Gastrocnemius medialis (tissue), 4 donors: ENCODE measurements around the gene SORCS1. TPM values are rescaled to one million over a fixed set of nuclear protein-coding genes. Genes with fewer than 3 reads are reported as not detected.

Source experiments
- ATAC-seq, 2 donors: fragments of 150-250 bp; one replicate each; pipeline ENCODE4 v1.9.1; 2016
- DNase-seq, 2 donors: peaks; one replicate each; pipeline ENCODE4 v3.0.0-alpha.2; 2019
- H3K27ac ChIP-seq, 4 donors: fragments of 200-600 bp; sonication (generic); 1 replicate in 1 of 4; 2 replicates in 3 of 4; pipeline ENCODE4 v1.5.1; 2016 to 2018; ENCODE audit warnings: mild to moderate bottlenecking in 2 of 4, moderate library complexity in 1 of 4
- H3K27me3 ChIP-seq, 3 donors: fragments of 200-600 bp; sonication (generic) in 2 of 3; 1 replicate in 1 of 3; 2 replicates in 2 of 3; pipeline versions ENCODE4 v1.5.1 to v1.6.0; 2016 to 2019; ENCODE audit warnings: mild to moderate bottlenecking in 1 of 3, moderate library complexity in 1 of 3
- H3K36me3 ChIP-seq, 2 donors: fragments of 200-600 bp; sonication (generic) in 1 of 2; one replicate each; pipeline ENCODE4 v1.5.1; 2017 to 2018
- H3K4me1 ChIP-seq, 2 donors: fragments of 200-600 bp; sonication (generic) in 1 of 2; one replicate each; pipeline ENCODE4 v1.5.1; 2016 to 2017; ENCODE audit warnings: mild to moderate bottlenecking in 2 of 2
- H3K4me3 ChIP-seq, 4 donors: fragments of 200-600 bp; sonication (generic) in 3 of 4; 1 replicate in 1 of 4; 2 replicates in 3 of 4; pipeline ENCODE4 v1.5.1; 2016 to 2019; ENCODE audit warnings: mild to moderate bottlenecking in 2 of 4
- H3K9me3 ChIP-seq, 3 donors: fragments of 200-600 bp; sonication (generic) in 2 of 3; 1 replicate in 1 of 3; 2 replicates in 2 of 3; pipeline ENCODE4 v1.5.1; 2016 to 2019
- POLR2A ChIP-seq, 2 donors: fragments of 450-650 bp; IDR thresholded peaks; one replicate each; pipeline ENCODE4 v1.6.1; 2017; ENCODE audit warnings: antibody characterized with exemption in 2 of 2, mild to moderate bottlenecking in 2 of 2, moderate library complexity in 2 of 2
- in situ Hi-C, 4 donors: fragments of 200-750 bp; cut with MboI; loops; one replicate each; pipeline versions ENCODE4 v1.15.0 to v1.8.0; 2017; ENCODE audit warnings: low sequenced_read_pairs in 4 of 4
- intact Hi-C: fragments of 100-400 bp; cut with DNase I; formaldehyde crosslinking; loops from one replicate; pipeline ENCODE4 v1.15.1; 2023; ENCODE audit warnings: low total_unique reads
- total RNA-seq, 4 donors: library from RNA; depleted of rRNA; stranded (reverse); fragments of >200 nt; gene quantifications; one replicate each; pipeline versions ENCODE4 v1.1.0 to v1.2.3, GENCODE V29; 2016
- TF ChIP-seq, protein P1 (sequence below), 5 experiments: fragments of 450-650 bp in 3 of 5; fragments of 200-600 bp in 2 of 5; sonication (generic) in 2 of 5; IDR thresholded peaks in 4 of 5; conservative IDR thresholded peaks in 1 of 5; 1 replicate in 4 of 5; 2 replicates in 1 of 5; pipeline ENCODE4 v1.5.1; 2016 to 2019; ENCODE audit warnings: antibody characterized with exemption in 5 of 5, mild to moderate bottlenecking in 3 of 5, moderate library complexity in 3 of 5

The SORCS1 gene
- total RNA-seq, 4 donors from 2014 or later = 0.02 to 0.36 (median 0.24) TPM; not detected in 1

DNA sequence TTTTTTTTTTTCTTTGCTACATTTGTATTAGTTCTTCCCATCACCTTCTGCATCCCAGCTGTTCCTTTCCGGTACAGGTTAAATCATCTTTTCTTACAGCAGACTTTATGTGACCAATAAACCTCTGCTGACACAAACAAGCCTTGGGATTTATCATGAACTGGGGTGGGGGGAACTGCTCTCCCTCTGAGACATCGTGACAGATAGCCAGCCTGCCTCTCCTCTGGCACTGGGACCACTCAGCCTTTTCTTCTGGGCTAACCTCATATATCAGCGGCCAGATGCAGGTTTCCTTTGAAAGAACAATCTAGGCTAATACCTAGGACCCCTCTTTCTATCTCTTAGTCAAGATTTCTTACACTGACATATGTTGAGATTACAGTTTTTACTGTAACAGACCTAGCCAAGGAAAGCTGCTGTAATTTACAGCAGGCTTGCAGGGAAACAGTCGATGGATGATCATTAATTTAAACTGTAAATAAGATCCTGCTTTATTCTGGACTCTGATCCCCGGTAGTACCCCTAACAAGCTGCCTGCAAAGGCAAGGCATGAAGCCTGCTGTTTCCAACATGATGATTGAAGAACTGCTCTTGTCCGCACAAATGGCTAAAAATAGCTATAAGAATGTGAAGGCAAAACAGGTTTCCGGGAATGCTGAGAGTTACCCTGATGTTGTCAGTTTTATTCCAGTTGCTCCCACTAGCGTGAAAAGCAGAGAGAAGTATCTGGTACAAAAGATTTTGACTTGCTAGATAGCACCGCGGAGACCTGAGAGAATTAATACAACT lies 338.7 kb downstream of the SORCS1 start:
- Histone ChIP-seq H3K4me1 (no peaks in the 10 kb centered on the region), H3K27me3 (no peaks in the 10 kb centered on the region), H3K4me3 (no peak overlapping the region), H3K27ac (no peak overlapping the region), H3K36me3 (no peaks in the 10 kb centered on the region), H3K9me3 (no peaks in the 10 kb centered on the region)
- DNase-seq = no peak
- TF ChIP-seq, protein P1, sequence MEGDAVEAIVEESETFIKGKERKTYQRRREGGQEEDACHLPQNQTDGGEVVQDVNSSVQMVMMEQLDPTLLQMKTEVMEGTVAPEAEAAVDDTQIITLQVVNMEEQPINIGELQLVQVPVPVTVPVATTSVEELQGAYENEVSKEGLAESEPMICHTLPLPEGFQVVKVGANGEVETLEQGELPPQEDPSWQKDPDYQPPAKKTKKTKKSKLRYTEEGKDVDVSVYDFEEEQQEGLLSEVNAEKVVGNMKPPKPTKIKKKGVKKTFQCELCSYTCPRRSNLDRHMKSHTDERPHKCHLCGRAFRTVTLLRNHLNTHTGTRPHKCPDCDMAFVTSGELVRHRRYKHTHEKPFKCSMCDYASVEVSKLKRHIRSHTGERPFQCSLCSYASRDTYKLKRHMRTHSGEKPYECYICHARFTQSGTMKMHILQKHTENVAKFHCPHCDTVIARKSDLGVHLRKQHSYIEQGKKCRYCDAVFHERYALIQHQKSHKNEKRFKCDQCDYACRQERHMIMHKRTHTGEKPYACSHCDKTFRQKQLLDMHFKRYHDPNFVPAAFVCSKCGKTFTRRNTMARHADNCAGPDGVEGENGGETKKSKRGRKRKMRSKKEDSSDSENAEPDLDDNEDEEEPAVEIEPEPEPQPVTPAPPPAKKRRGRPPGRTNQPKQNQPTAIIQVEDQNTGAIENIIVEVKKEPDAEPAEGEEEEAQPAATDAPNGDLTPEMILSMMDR (IDR thresholded peaks at IDR 0.05 in 4 of 5, conservative IDR thresholded peaks at IDR 0.05 in 1 of 5) = no peak
- TF ChIP-seq POLR2A (IDR thresholded peaks at IDR 0.05) = no peak
- intact Hi-C loops (no loop called here), in situ Hi-C loops (no loop called here)
- ATAC-seq = no peak

GRCh38 chr10:106820579-106820978 lies 343.9 kb downstream of the SORCS1 start:
- Histone ChIP-seq H3K4me3 (no peak overlapping the region), H3K27me3 (no peaks in the 10 kb centered on the region), H3K9me3 (no peaks in the 10 kb centered on the region), H3K36me3 (no peaks in the 10 kb centered on the region), H3K27ac (no peak overlapping the region), H3K4me1 (no peaks in the 10 kb centered on the region)
- intact Hi-C loops = no loop called here
- ATAC-seq (no peak), DNase-seq (no peak)
- TF ChIP-seq, protein P1 (IDR thresholded peaks at IDR 0.05 in 4 of 5, conservative IDR thresholded peaks at IDR 0.05 in 1 of 5) = no peak
- TF ChIP-seq POLR2A (IDR thresholded peaks at IDR 0.05) = no peak
- in situ Hi-C loops = no loop called here

DNA sequence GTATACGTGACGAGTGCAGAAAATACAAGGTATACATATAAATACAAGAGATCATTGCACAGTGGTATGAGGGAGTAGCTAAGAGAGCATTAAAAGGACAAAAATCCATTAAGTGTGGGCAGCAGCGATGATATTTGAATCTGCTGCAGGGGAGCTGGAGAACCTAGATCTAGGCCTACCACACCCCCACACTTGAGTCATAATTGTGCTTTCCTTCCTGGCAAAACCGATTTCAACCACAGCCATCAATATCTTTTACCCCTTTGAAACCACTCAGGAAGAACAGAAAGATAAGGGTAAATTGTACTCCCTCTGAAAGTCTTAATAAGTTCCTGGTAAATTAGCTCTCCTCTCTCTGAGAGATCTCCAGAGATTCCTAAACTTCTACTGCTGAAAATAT lies 345.0 kb downstream of the SORCS1 start:
- no peak for TF ChIP-seq POLR2A (IDR thresholded peaks at IDR 0.05)
- TF ChIP-seq, protein P1 (IDR thresholded peaks at IDR 0.05 in 4 of 5, conservative IDR thresholded peaks at IDR 0.05 in 1 of 5) = no peak
- DNase-seq = no peak
- H3K4me1 ChIP-seq = no peaks in the 10 kb centered on the region
- no peak overlapping the region for H3K4me3 ChIP-seq
- in situ Hi-C loops = no loop called here
- no peaks in the 10 kb centered on the region for H3K9me3 ChIP-seq
- ATAC-seq = no peak
- H3K27ac ChIP-seq = no peak overlapping the region
- intact Hi-C loops = loop anchor here (10.0 kb wide), 1 partner anchor 265 kb away; no protein-coding TSS in a partner anchor
- H3K36me3 ChIP-seq = no peaks in the 10 kb centered on the region
- no peaks in the 10 kb centered on the region for H3K27me3 ChIP-seq

DNA sequence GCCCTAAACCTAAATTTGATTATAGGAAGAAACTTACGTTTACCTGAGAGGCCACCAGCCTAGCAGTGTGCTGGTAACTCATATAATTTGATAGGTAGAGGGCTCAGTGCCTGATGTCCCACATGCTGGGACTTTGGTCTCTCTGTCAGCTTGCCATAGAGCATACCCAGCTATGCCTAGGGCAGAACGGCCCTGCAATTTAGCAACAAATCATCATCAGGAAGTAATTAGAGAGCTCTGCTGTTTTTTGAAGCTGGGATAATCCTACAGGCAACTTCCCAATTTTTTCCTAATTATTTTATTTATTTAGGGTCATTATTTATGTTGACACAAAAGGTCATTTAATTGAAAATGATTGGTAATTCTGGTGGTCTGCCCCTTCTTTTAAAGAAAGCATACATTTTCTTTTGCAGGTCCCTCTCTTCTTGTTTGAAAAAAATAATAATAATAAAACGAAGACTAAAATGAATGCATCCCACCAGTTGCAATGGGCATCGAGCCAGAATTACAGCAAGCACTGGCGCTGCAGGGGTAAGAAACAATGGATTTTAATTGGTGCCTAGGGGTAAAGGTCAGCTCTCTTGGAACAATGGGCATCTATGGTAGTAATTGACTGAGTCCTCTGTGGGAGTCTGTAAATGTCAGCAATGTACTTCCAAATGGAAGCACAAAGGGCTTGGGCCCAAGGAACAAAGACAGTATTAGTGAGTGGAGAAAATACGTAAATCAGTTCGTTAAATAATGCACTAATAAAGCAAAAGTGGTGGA lies 348.0 kb downstream of the SORCS1 start:
- H3K9me3 ChIP-seq = no peaks in the 10 kb centered on the region
- in situ Hi-C loops = no loop called here

More for the DNA sequence above, 348.0 kb downstream of the SORCS1 start:
- intact Hi-C loops = loop anchor here (10.0 kb wide), 1 partner anchor 268 kb away; no protein-coding TSS in a partner anchor
- Histone ChIP-seq H3K36me3 (no peaks in the 10 kb centered on the region), H3K27me3 (no peaks in the 10 kb centered on the region), H3K4me3 (no peak overlapping the region), H3K4me1 (no peaks in the 10 kb centered on the region), H3K27ac (no peak overlapping the region)
- ATAC-seq (no peak), DNase-seq (no peak)
- TF ChIP-seq, protein P1 (IDR thresholded peaks at IDR 0.05 in 4 of 5, conservative IDR thresholded peaks at IDR 0.05 in 1 of 5) = no peak
- TF ChIP-seq POLR2A (IDR thresholded peaks at IDR 0.05) = no peak
